ENCODE measurements around the gene PDGFA.

PDGFA gene

DNA sequence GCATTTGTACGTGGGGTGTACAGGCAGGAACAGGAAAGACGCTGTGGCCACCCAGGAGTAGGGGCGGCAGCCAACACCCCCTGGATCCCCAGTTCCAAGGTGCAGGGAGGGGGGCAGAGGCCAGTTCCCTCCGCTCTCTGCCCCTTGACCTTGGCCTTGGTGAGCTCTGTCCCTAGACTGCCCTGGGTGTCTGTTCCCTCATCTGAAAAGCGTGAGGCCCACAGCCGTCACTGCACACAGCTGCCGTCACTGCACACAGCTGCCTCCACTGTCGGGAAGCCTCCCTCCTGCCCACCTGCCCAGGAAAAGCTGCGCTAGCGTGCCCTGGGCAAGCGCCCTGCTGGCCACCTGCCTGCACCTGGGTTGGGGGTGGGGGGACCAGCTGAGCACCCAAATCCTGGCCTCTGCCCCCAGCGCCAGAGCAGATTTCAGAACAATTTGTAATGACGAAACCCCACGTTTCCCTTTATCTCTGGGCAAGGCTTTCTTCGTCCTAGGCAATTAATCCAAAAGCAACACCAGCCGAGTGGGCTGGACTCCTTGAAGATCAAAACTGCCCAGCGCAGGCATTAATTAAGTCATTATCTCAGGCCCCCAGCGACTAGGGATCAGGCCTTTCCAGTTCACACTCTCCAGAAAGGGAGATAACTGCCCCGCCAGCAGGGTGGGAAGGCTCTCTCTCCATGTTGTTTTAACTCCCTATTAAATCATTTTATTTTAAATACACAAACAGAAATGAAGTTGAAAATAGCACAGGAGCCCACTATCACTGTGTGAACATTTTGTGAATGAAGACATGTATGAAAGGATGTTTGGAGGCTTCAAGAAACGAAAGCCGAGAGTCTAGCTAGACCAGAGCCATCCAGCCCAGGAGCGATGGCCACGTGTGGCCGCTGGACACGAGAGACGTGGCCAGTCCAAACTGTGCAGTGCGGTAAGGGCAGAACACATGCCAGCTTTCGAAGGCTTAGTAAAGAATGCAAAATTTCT is 4.0 kb upstream of the PDGFA start:
- H3K9ac ChIP-seq (ENCODE audit: insufficient read length), result no peak overlapping the region
- no peaks in the 10 kb centered on the region for H3K36me3 ChIP-seq (ENCODE audit: insufficient read depth, low read length)
- H3K4me3 ChIP-seq, result no peak overlapping the region
- H3K27ac ChIP-seq, result no peak overlapping the region
- no peak for DNase-seq (ENCODE audit: low read depth, low spot score)
- TF ChIP-seq POLR2AphosphoS5 (IDR thresholded peaks at IDR 0.05; ENCODE audit: borderline replicate concordance, low read depth, low read length), result no peak
- TF ChIP-seq EZH2 (IDR thresholded peaks at IDR 0.05), result no peak
- no peak for TF ChIP-seq FOXP2 (optimal IDR thresholded peaks at IDR 0.05; ENCODE audit: control extremely low read depth, extremely low read length, insufficient read depth)
- no peaks in the 10 kb centered on the region for H3K9me3 ChIP-seq (ENCODE audit: low read depth, low read length)

GRCh38 chr7:522951-523314 is 3.3 kb upstream of the PDGFA start:
- no peak overlapping the region for H3K27ac ChIP-seq
- no peaks in the 10 kb centered on the region for H3K36me3 ChIP-seq (ENCODE audit: insufficient read depth, low read length)
- H3K4me3 ChIP-seq, result no peak overlapping the region
- no peak overlapping the region for H3K9ac ChIP-seq (ENCODE audit: insufficient read length)
- H3K9me3 ChIP-seq (ENCODE audit: low read depth, low read length), result no peaks in the 10 kb centered on the region
- no peak for DNase-seq (ENCODE audit: low read depth, low spot score)
- TF ChIP-seq FOXP2 (optimal IDR thresholded peaks at IDR 0.05; ENCODE audit: control extremely low read depth, extremely low read length, insufficient read depth) (no peak), EZH2 (IDR thresholded peaks at IDR 0.05) (no peak), POLR2AphosphoS5 (IDR thresholded peaks at IDR 0.05; ENCODE audit: borderline replicate concordance, low read depth, low read length) (no peak)

DNA sequence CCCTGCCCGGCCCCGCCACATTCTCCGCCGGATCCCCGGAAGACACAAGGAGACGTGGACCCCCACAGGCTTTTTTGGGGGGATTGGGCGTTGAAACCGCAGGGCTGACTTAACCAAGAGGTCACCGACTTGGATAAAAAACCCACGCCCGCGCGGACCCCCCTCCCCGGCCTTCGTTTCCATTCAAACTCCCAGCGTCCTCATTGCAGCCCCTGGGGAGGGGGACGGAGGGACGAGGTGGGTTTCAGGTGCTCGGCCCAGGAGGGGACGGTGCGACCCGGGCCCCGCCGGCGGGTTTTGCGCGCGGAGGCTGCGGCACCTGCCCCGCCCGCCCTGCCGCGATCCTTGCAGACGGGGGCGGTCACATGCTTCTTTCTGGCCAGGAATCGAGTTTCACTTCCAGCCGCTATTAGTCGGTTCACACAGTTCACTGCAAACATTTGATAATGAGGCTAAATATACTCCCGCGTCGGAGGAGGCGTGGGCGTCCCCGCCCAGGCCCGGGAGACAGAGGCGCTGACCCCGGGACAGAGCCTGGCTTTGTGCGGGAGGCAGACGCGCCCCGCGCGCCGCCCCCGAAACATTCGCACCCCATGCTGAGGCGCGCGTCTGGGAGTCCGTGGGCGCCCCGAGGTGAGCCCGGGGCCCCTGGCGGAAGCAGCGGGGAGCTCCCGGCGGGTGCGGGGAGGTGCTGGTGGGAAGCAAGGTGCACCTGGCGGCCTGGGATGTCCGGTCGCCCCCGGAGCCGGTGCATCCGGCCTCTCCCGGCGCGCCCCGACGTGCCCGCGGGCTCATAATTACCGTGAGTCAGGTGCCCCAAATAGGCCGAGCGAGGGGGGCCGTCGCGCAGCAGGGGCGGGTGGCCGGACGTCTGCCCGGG is 2.7 kb upstream of the PDGFA start:
- Histone ChIP-seq H3K9me3 (ENCODE audit: low read depth, low read length) (no peaks in the 10 kb centered on the region), H3K9ac (ENCODE audit: insufficient read length) (no peak overlapping the region), H3K27ac (no peak overlapping the region), H3K4me3 (no peak overlapping the region), H3K36me3 (ENCODE audit: insufficient read depth, low read length) (no peaks in the 10 kb centered on the region)
- TF ChIP-seq POLR2AphosphoS5 (IDR thresholded peaks at IDR 0.05; ENCODE audit: borderline replicate concordance, low read depth, low read length), result no peak
- TF ChIP-seq EZH2 (IDR thresholded peaks at IDR 0.05), result peak; percentile 79
- no peak for DNase-seq (ENCODE audit: low read depth, low spot score)

- no peaks in the 10 kb centered on the region for H3K9me3 ChIP-seq (ENCODE audit: low read depth, low read length)
- H3K9ac ChIP-seq (ENCODE audit: insufficient read length), result no peak overlapping the region
- TF ChIP-seq POLR2AphosphoS5 (IDR thresholded peaks at IDR 0.05; ENCODE audit: borderline replicate concordance, low read depth, low read length), result no peak
- TF ChIP-seq EZH2 (IDR thresholded peaks at IDR 0.05), result no peak
- no peak for TF ChIP-seq FOXP2 (optimal IDR thresholded peaks at IDR 0.05; ENCODE audit: control extremely low read depth, extremely low read length, insufficient read depth)
- no peaks in the 10 kb centered on the region for H3K36me3 ChIP-seq (ENCODE audit: insufficient read depth, low read length)
- no peak for DNase-seq (ENCODE audit: low read depth, low spot score)
- no peak overlapping the region for H3K27ac ChIP-seq
- H3K4me3 ChIP-seq, result no peak overlapping the region
These were observed 1.8 kb upstream of the PDGFA start for GRCh38 chr7:521221-522070.

DNA sequence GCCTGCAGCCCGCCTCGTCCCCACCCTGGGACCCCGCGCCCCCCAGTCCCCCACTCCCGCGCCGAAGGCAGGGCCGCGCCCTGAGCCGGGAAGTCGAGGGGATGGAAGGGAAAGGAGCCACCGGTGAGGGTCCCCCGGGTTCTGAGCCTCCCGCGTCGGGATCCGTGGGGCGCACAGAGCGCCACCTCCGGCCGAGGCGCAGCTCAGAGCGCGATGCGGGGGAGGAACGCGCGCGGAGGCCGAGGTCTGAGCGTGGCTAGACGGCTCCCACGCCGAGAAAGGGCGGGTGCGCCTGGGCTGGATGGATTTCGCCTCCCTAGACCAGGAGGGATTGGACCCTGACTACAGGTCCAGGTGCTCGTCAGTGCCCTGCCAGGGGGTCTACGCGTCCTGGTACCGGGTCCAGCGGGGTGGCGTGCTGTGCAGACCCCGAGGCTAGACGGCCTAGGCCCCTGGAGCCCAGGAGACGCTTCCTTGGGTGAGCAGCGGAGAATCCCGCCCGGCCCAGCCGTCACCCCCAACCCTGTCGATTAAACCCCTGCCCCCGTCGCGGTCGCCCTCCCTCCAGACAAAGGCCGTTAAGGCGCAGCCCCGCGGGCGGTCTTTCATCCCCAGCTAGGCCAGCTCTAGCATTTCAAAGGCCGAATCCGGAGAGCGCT is 986 bp upstream of the PDGFA start:
- no peaks in the 10 kb centered on the region for H3K36me3 ChIP-seq (ENCODE audit: insufficient read depth, low read length)
- H3K27ac ChIP-seq, result no peak overlapping the region
- no peak overlapping the region for H3K4me3 ChIP-seq
- peak; percentile 35 for TF ChIP-seq EZH2 (IDR thresholded peaks at IDR 0.05)
- no peak for TF ChIP-seq POLR2AphosphoS5 (IDR thresholded peaks at IDR 0.05; ENCODE audit: borderline replicate concordance, low read depth, low read length)
- TF ChIP-seq FOXP2 (optimal IDR thresholded peaks at IDR 0.05; ENCODE audit: control extremely low read depth, extremely low read length, insufficient read depth), result no peak
- no peak overlapping the region for H3K9ac ChIP-seq (ENCODE audit: insufficient read length)
- no peak for DNase-seq (ENCODE audit: low read depth, low spot score)
- no peaks in the 10 kb centered on the region for H3K9me3 ChIP-seq (ENCODE audit: low read depth, low read length)

GRCh38 chr7:518630-519483 is 789 bp downstream of the PDGFA start:
- Histone ChIP-seq H3K36me3 (ENCODE audit: insufficient read depth, low read length) (no peaks in the 10 kb centered on the region), H3K9me3 (ENCODE audit: low read depth, low read length) (no peaks in the 10 kb centered on the region), H3K27ac (no peak overlapping the region), H3K4me3 (peak overlapping the region; percentile 57), H3K9ac (ENCODE audit: insufficient read length) (no peak overlapping the region)
- no peak for DNase-seq (ENCODE audit: low read depth, low spot score)
- TF ChIP-seq FOXP2 (optimal IDR thresholded peaks at IDR 0.05; ENCODE audit: control extremely low read depth, extremely low read length, insufficient read depth) (no peak), EZH2 (IDR thresholded peaks at IDR 0.05) (peak; percentile 86)

Data from SK-N-MC (cell line).